ENCODE data around the gene INPP1.
"Not testable (repeated sequence)": the region's sequence is repeated elsewhere in the genome, so short reads cannot be mapped to it uniquely, and the experiment has no call there.

Gene INPP1

DNA sequence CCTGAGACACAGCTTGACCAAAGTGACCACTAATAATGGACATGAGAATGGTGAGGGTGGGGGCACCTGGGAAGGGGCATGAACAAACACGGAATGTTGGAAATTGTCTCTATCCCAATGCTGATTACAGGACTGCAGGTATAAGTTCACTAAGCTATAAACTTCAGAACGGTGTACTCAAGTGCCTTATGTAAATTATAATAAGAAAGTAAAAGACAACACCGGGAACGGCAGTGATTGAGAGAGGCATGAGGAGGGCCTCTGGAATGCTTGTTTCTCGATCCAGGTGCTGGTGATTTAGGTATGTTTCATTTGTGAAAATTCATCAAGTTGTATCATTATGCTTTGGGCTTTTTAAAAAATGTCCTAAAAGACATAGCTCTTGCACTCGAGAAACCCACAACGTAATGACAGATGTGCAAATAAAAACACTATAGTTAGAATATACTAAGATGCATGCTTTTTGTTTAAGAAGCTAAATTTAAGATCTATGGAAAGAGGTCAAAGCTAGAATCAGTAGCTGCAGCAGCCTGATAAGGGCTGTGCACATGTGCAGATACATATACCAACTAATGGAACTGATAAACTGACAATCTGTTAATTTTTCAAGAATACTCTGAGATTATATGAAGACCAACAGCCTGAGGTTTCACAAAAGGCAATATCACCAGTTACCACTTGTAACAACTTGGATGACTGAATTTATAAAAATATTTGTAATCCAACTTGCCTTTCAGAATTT lies 31.3 kb upstream of the INPP1 start (continued):
- TF ChIP-seq, protein P1, sequence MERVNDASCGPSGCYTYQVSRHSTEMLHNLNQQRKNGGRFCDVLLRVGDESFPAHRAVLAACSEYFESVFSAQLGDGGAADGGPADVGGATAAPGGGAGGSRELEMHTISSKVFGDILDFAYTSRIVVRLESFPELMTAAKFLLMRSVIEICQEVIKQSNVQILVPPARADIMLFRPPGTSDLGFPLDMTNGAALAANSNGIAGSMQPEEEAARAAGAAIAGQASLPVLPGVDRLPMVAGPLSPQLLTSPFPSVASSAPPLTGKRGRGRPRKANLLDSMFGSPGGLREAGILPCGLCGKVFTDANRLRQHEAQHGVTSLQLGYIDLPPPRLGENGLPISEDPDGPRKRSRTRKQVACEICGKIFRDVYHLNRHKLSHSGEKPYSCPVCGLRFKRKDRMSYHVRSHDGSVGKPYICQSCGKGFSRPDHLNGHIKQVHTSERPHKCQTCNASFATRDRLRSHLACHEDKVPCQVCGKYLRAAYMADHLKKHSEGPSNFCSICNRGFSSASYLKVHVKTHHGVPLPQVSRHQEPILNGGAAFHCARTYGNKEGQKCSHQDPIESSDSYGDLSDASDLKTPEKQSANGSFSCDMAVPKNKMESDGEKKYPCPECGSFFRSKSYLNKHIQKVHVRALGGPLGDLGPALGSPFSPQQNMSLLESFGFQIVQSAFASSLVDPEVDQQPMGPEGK (CRISPR knock-in tag; IDR thresholded peaks at IDR 0.05; ENCODE audit: borderline replicate concordance), result no peak
- TF ChIP-seq, protein P2, sequence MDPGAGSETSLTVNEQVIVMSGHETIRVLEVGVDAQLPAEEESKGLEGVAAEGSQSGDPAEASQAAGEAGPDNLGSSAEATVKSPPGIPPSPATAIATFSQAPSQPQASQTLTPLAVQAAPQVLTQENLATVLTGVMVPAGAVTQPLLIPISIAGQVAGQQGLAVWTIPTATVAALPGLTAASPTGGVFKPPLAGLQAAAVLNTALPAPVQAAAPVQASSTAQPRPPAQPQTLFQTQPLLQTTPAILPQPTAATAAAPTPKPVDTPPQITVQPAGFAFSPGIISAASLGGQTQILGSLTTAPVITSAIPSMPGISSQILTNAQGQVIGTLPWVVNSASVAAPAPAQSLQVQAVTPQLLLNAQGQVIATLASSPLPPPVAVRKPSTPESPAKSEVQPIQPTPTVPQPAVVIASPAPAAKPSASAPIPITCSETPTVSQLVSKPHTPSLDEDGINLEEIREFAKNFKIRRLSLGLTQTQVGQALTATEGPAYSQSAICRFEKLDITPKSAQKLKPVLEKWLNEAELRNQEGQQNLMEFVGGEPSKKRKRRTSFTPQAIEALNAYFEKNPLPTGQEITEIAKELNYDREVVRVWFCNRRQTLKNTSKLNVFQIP (CRISPR knock-in tag; IDR thresholded peaks at IDR 0.05; ENCODE audit: borderline replicate concordance, low read depth), result no peak
- TF ChIP-seq CSDC2 (CRISPR knock-in tag; IDR thresholded peaks at IDR 0.05) (no peak), TOX (CRISPR knock-in tag; IDR thresholded peaks at IDR 0.05; ENCODE audit: borderline replicate concordance) (no peak), BACH2 (CRISPR knock-in tag; IDR thresholded peaks at IDR 0.05; ENCODE audit: borderline replicate concordance) (no peak), ZC3H10 (CRISPR knock-in tag; IDR thresholded peaks at IDR 0.05) (no peak), PPARA (CRISPR knock-in tag; IDR thresholded peaks at IDR 0.05; ENCODE audit: borderline replicate concordance) (no peak), ESRRG (CRISPR knock-in tag; IDR thresholded peaks at IDR 0.05) (no peak), ISL1 (CRISPR knock-in tag; IDR thresholded peaks at IDR 0.05) (no peak), ZNF70 (CRISPR knock-in tag; IDR thresholded peaks at IDR 0.05) (no peak), ARNTL (CRISPR knock-in tag; IDR thresholded peaks at IDR 0.05; ENCODE audit: borderline replicate concordance, low read depth) (no peak)
- TF ChIP-seq, protein P3, sequence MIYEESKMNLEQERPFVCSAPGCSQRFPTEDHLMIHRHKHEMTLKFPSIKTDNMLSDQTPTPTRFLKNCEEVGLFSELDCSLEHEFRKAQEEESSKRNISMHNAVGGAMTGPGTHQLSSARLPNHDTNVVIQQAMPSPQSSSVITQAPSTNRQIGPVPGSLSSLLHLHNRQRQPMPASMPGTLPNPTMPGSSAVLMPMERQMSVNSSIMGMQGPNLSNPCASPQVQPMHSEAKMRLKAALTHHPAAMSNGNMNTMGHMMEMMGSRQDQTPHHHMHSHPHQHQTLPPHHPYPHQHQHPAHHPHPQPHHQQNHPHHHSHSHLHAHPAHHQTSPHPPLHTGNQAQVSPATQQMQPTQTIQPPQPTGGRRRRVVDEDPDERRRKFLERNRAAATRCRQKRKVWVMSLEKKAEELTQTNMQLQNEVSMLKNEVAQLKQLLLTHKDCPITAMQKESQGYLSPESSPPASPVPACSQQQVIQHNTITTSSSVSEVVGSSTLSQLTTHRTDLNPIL (CRISPR knock-in tag; IDR thresholded peaks at IDR 0.05; ENCODE audit: low read depth), result no peak

DNA sequence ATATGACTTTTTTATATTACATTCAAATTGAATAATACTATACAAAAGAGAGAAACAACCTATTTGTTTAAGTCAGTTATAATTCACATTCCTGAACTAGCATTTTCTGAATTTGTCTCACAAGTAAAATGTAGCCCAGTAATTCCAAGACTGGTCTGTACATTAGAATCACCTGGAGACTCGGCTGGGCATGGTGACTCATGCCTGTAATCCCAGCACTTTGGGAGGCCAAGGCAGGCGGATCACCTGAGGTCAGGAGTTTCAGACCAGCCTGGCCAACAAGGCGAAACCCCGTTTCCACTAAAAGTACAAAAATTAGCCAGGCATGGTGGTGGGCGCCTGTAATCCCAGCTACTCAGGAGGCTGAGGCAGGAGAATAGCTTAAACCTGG lies 30.8 kb upstream of the INPP1 start:
- not testable (repeated sequence) for ATAC-seq

DNA sequence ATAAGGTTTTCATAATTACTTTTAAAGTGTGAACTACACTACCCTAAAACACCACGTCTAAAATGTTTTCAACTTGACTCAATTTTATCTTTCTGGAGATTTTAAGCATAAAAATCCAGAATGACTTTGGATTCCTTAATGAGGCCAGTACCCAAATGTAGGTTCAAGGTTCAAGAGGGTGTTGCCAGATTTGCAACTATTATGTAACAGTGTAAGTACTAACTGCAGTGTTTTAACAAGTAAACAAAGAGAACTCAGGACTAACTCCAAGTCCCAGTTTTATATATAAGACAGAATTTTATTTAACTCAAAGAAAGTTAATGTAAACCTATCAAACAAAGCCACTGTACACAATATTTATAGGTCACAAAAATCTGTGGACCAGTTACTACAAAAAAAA lies 29.5 kb upstream of the INPP1 start:
- no peak for ATAC-seq

DNA sequence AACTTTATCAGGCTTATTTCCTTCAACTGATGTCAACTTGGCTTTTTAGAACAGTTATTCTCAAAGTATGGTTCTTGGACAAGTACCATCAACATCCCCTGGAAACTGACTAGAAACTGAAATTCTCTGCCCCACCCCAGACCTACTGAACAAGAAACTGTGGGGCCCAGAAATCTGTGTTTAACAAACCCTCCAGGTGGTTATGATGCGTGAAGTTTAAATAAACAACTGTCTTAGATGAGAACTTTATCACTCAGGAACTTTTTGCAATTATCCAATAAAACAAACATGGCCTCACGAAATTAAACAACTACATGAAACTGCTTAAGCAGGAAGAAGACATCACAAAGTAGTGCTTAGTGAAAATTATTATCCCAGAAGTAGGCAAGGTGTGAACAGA lies 28.1 kb upstream of the INPP1 start:
- no peak for ATAC-seq
- no peak for TF ChIP-seq OSR1 (CRISPR knock-in tag; IDR thresholded peaks at IDR 0.05)
- TF ChIP-seq RARB (CRISPR knock-in tag; IDR thresholded peaks at IDR 0.05), result no peak
- TF ChIP-seq ESRRG (CRISPR knock-in tag; IDR thresholded peaks at IDR 0.05), result no peak
- TF ChIP-seq ZNF8 (CRISPR knock-in tag; IDR thresholded peaks at IDR 0.05), result no peak
- no peak for TF ChIP-seq CSDC2 (CRISPR knock-in tag; IDR thresholded peaks at IDR 0.05)
- no peak for TF ChIP-seq ARNTL (CRISPR knock-in tag; IDR thresholded peaks at IDR 0.05; ENCODE audit: borderline replicate concordance, low read depth)
- no peak for TF ChIP-seq ZNF70 (CRISPR knock-in tag; IDR thresholded peaks at IDR 0.05)
- TF ChIP-seq, protein P2 (CRISPR knock-in tag; IDR thresholded peaks at IDR 0.05; ENCODE audit: borderline replicate concordance, low read depth), result no peak
- TF ChIP-seq TOX (CRISPR knock-in tag; IDR thresholded peaks at IDR 0.05; ENCODE audit: borderline replicate concordance), result no peak

More for the DNA sequence above, 29.5 kb upstream of the INPP1 start:
- TF ChIP-seq CSDC2 (CRISPR knock-in tag; IDR thresholded peaks at IDR 0.05), result no peak

DNA sequence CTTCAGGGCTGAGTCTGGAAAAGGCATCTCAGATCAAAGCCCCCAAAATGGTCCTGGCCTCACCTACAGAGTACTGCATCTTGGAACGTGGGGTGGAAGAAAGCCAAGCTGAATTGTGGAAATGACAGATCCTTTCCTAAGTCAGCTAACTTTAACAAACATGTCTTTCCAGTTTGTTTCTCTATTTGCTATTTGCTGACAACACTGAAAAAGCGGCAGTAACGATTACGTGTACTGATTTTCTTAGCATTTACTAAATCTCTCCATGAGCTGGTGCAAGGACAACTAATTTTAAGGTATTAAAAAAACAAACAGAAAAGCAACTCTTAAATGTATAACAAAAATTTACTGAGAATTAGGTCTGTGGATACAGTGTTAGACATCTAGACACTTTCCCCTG lies 24.9 kb upstream of the INPP1 start:
- no peak for ATAC-seq
- TF ChIP-seq ZFP3 (CRISPR knock-in tag; IDR thresholded peaks at IDR 0.05) (no peak), ZFP30 (CRISPR knock-in tag; IDR thresholded peaks at IDR 0.05) (no peak), GLIS3 (CRISPR knock-in tag; IDR thresholded peaks at IDR 0.05) (no peak), SNAI2 (CRISPR knock-in tag; IDR thresholded peaks at IDR 0.05) (no peak), ZNF565 (CRISPR knock-in tag; conservative IDR thresholded peaks at IDR 0.05; ENCODE audit: low read depth) (no peak), TCF4 (CRISPR knock-in tag; IDR thresholded peaks at IDR 0.05; ENCODE audit: borderline replicate concordance) (no peak), RARB (CRISPR knock-in tag; IDR thresholded peaks at IDR 0.05) (no peak), ESRRG (CRISPR knock-in tag; IDR thresholded peaks at IDR 0.05) (no peak)
- TF ChIP-seq, protein P2 (CRISPR knock-in tag; IDR thresholded peaks at IDR 0.05; ENCODE audit: borderline replicate concordance, low read depth), result no peak
- TF ChIP-seq, protein P4, sequence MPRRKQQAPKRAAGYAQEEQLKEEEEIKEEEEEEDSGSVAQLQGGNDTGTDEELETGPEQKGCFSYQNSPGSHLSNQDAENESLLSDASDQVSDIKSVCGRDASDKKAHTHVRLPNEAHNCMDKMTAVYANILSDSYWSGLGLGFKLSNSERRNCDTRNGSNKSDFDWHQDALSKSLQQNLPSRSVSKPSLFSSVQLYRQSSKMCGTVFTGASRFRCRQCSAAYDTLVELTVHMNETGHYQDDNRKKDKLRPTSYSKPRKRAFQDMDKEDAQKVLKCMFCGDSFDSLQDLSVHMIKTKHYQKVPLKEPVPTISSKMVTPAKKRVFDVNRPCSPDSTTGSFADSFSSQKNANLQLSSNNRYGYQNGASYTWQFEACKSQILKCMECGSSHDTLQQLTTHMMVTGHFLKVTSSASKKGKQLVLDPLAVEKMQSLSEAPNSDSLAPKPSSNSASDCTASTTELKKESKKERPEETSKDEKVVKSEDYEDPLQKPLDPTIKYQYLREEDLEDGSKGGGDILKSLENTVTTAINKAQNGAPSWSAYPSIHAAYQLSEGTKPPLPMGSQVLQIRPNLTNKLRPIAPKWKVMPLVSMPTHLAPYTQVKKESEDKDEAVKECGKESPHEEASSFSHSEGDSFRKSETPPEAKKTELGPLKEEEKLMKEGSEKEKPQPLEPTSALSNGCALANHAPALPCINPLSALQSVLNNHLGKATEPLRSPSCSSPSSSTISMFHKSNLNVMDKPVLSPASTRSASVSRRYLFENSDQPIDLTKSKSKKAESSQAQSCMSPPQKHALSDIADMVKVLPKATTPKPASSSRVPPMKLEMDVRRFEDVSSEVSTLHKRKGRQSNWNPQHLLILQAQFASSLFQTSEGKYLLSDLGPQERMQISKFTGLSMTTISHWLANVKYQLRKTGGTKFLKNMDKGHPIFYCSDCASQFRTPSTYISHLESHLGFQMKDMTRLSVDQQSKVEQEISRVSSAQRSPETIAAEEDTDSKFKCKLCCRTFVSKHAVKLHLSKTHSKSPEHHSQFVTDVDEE (CRISPR knock-in tag; IDR thresholded peaks at IDR 0.05), result no peak
